Measurements from ENCODE around the gene TATDN2.

TATDN2 gene

DNA sequence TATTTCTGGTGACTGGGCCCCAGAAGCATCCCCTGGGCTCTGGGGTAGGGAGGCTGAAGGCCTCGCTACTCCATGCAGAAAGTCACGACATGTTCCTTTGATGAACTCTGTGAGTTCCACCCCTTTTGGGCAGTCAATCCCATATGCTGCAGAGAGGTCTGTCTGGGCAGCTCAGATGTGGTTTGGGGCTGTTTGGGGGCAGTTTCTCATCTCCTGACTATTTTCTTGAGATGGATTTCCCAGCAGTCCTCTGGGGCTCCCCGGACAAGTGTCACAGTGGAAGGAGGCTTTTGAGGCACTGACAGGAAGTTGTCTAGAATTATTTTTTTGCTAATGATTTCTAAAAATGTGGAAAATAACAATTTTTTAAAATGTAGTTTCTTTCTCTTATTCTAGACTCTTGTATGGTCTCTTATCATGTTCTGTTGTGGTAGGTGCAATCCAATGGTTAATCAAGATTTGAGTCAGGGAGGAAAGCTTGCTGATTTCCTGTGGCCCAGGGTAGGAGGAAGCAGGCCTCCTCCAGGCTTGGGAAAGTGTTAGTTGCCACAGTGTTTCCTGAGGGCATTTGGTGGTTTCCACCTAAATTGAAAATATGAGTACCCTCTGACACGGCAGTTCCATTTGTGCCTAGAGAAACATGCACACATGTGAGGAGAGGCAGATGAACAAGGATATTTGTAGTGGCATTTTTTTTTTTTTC, 19.9 kb upstream of the TATDN2 start:
- DNase-seq (ENCODE audit: low read depth, low spot score) = no peak
- in situ Hi-C loops (cut with HindIII; ENCODE audit: low sequenced_read_pairs) = no loop called here
- TF ChIP-seq, protein P1, sequence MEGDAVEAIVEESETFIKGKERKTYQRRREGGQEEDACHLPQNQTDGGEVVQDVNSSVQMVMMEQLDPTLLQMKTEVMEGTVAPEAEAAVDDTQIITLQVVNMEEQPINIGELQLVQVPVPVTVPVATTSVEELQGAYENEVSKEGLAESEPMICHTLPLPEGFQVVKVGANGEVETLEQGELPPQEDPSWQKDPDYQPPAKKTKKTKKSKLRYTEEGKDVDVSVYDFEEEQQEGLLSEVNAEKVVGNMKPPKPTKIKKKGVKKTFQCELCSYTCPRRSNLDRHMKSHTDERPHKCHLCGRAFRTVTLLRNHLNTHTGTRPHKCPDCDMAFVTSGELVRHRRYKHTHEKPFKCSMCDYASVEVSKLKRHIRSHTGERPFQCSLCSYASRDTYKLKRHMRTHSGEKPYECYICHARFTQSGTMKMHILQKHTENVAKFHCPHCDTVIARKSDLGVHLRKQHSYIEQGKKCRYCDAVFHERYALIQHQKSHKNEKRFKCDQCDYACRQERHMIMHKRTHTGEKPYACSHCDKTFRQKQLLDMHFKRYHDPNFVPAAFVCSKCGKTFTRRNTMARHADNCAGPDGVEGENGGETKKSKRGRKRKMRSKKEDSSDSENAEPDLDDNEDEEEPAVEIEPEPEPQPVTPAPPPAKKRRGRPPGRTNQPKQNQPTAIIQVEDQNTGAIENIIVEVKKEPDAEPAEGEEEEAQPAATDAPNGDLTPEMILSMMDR (IDR thresholded peaks at IDR 0.05; ENCODE audit: low read depth, low read length) = no peak
- H3K4me3 ChIP-seq (ENCODE audit: low read depth, low read length) = no peak overlapping the region

- no peak for DNase-seq (ENCODE audit: low read depth, low spot score)
- no peak overlapping the region for H3K4me3 ChIP-seq (ENCODE audit: low read depth, low read length)
- in situ Hi-C loops (cut with HindIII; ENCODE audit: low sequenced_read_pairs) = no loop called here
- TF ChIP-seq, protein P1 (IDR thresholded peaks at IDR 0.05; ENCODE audit: low read depth, low read length) = no peak
These were observed 18.7 kb upstream of the TATDN2 start for GRCh38 chr3:10229576-10229975.

GRCh38 chr3:10232137-10232536, 16.1 kb upstream of the TATDN2 start:
- DNase-seq (ENCODE audit: low read depth, low spot score) = no peak
- TF ChIP-seq, protein P1 (IDR thresholded peaks at IDR 0.05; ENCODE audit: low read depth, low read length) = no peak
- in situ Hi-C loops (cut with HindIII; ENCODE audit: low sequenced_read_pairs) = no loop called here
- no peak overlapping the region for H3K4me3 ChIP-seq (ENCODE audit: low read depth, low read length)

DNA sequence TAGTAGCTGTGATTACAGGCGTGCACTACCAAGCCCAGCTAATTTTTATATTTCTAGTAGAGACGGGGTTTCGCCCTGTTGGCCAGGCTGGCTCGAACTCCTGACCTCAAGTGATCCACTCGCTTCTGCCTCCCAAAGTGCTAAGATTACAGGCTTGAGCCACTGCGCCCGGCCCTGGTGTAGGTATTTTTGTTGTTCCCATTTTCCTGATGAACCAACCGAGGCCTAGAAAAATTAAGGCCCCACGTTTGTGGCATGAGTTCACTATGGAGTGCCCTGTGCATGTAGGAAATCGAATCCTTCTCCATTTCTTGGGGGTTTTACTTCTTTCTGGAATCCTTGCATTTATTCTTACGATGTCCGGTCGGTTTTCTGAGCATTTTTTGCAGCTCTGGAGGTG, 14.3 kb upstream of the TATDN2 start:
- in situ Hi-C loops (cut with HindIII; ENCODE audit: low sequenced_read_pairs) = no loop called here
- H3K4me3 ChIP-seq (ENCODE audit: low read depth, low read length) = no peak overlapping the region
- TF ChIP-seq, protein P1 (IDR thresholded peaks at IDR 0.05; ENCODE audit: low read depth, low read length) = no peak
- DNase-seq (ENCODE audit: low read depth, low spot score) = no peak

GRCh38 chr3:10234526-10235230, 13.6 kb upstream of the TATDN2 start:
- in situ Hi-C loops (cut with HindIII; ENCODE audit: low sequenced_read_pairs) = no loop called here
- H3K4me3 ChIP-seq (ENCODE audit: low read depth, low read length) = no peak overlapping the region
- TF ChIP-seq, protein P1 (IDR thresholded peaks at IDR 0.05; ENCODE audit: low read depth, low read length) = no peak
- DNase-seq (ENCODE audit: low read depth, low spot score) = no peak

- DNase-seq (ENCODE audit: low read depth, low spot score) = no peak
- H3K4me3 ChIP-seq (ENCODE audit: low read depth, low read length) = no peak overlapping the region
- TF ChIP-seq, protein P1 (IDR thresholded peaks at IDR 0.05; ENCODE audit: low read depth, low read length) = no peak
- in situ Hi-C loops (cut with HindIII; ENCODE audit: low sequenced_read_pairs) = no loop called here
These were observed 12.7 kb upstream of the TATDN2 start for GRCh38 chr3:10235551-10235950.
